Nucleus accumbens (tissue), 56 donors: ENCODE measurements around the gene KIAA1755.
A peak's percentile ranks its signal among the peaks of the same experiment; 100 is the strongest.

ENCODE experiments used
- DNase-seq, 56 donors: peaks; one replicate each; lab custom pipeline; 2025; lab: John Stamatoyannopoulos, UW

KIAA1755 gene

GRCh38 chr20:38192323-38192885 is 68.1 kb downstream of the KIAA1755 start:
- no peak for DNase-seq

GRCh38 chr20:38191654-38192053 is 68.9 kb downstream of the KIAA1755 start:
- DNase-seq = no peak

GRCh38 chr20:38190936-38191371 is 69.6 kb downstream of the KIAA1755 start:
- DNase-seq = no peak

GRCh38 chr20:38190166-38190565 is 70.4 kb downstream of the KIAA1755 start:
- no peak for DNase-seq

GRCh38 chr20:38187517-38187916 is 73.0 kb downstream of the KIAA1755 start:
- DNase-seq = peak in 2 of 56 donors; percentile 10 to 21

GRCh38 chr20:38186788-38187221 is 73.7 kb downstream of the KIAA1755 start:
- DNase-seq = no peak

- DNase-seq = no peak
These were observed 76.4 kb downstream of the KIAA1755 start for GRCh38 chr20:38184101-38184500.

GRCh38 chr20:38181971-38182370 is 78.6 kb downstream of the KIAA1755 start:
- DNase-seq = no peak

- DNase-seq = no peak
These were observed 79.2 kb downstream of the KIAA1755 start for GRCh38 chr20:38181207-38181801.

- no peak for DNase-seq
These were observed 79.8 kb downstream of the KIAA1755 start for GRCh38 chr20:38180781-38181180.

- no peak for DNase-seq
These were observed 80.7 kb downstream of the KIAA1755 start for GRCh38 chr20:38179846-38180245.

- no peak for DNase-seq
These were observed 82.0 kb downstream of the KIAA1755 start for GRCh38 chr20:38178581-38178980.

- DNase-seq = no peak
These were observed 82.5 kb downstream of the KIAA1755 start for GRCh38 chr20:38178065-38178491.

- no peak for DNase-seq
These were observed 83.3 kb downstream of the KIAA1755 start for GRCh38 chr20:38177201-38177600.

GRCh38 chr20:38175304-38176180 is 85.0 kb downstream of the KIAA1755 start:
- DNase-seq = no peak

- DNase-seq = peak in 4 of 56 donors; percentile 7 to 35 (median 18)
These were observed 87.0 kb downstream of the KIAA1755 start for GRCh38 chr20:38173237-38174156.

GRCh38 chr20:38172408-38172807 is 88.1 kb downstream of the KIAA1755 start:
- DNase-seq = no peak

GRCh38 chr20:38171675-38172043 is 88.9 kb downstream of the KIAA1755 start:
- DNase-seq = no peak

GRCh38 chr20:38170826-38171674 is 89.5 kb downstream of the KIAA1755 start:
- DNase-seq = no peak
